ENCODE results near the gene SLC45A3.

The SLC45A3 gene

DNA sequence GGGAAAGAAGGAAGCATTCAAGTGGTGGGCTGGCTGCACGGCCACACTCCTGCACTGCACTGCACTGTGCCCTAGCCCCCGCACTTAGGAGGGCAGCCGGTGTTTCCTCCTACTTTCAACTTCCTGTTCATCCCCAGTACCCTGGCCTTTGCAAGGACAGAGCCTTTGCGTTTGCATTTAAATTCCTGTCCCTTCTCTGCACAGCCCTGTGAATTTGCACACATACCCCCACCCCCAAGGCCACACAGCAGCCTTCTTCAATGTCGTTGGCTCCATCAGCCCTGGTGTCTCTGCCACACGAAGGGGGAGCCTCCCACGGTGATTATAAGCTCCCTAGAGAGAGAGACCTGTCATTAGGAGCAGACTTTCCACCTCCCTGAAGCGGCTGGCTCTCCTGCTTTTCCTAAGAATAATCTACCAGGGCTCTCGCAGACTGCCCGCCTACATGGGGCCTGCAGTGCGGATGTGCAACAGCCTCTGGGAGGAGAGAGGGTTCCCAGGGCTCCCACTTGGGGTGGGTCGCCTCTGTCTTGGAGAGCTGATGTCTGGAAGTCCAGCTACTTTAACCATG is 13.2 kb upstream of the SLC45A3 start:
- TF ChIP-seq, protein P1, sequence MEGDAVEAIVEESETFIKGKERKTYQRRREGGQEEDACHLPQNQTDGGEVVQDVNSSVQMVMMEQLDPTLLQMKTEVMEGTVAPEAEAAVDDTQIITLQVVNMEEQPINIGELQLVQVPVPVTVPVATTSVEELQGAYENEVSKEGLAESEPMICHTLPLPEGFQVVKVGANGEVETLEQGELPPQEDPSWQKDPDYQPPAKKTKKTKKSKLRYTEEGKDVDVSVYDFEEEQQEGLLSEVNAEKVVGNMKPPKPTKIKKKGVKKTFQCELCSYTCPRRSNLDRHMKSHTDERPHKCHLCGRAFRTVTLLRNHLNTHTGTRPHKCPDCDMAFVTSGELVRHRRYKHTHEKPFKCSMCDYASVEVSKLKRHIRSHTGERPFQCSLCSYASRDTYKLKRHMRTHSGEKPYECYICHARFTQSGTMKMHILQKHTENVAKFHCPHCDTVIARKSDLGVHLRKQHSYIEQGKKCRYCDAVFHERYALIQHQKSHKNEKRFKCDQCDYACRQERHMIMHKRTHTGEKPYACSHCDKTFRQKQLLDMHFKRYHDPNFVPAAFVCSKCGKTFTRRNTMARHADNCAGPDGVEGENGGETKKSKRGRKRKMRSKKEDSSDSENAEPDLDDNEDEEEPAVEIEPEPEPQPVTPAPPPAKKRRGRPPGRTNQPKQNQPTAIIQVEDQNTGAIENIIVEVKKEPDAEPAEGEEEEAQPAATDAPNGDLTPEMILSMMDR (IDR thresholded peaks at IDR 0.05; ENCODE audit: low read length) = no peak
- TF ChIP-seq EZH2 (IDR thresholded peaks at IDR 0.05; ENCODE audit: borderline replicate concordance, low read length) = no peak
- H3K27ac ChIP-seq (ENCODE audit: low read depth, low read length, poor library complexity, severe bottlenecking) = no peak overlapping the region
- no peak overlapping the region for H2AFZ ChIP-seq (ENCODE audit: low read length)
- H3K9me2 ChIP-seq (ENCODE audit: low read depth, low read length) = no peaks in the 10 kb centered on the region
- H3K4me1 ChIP-seq (ENCODE audit: insufficient read depth, low read length, severe bottlenecking) = peaks cover 5% of the 10 kb centered on the region
- H3K79me2 ChIP-seq (ENCODE audit: insufficient read depth, low read length) = no peaks in the 10 kb centered on the region
- no peaks in the 10 kb centered on the region for H4K20me1 ChIP-seq (ENCODE audit: insufficient read depth, low read length)
- H3K27me3 ChIP-seq (ENCODE audit: insufficient read depth, low read length) = peaks cover 6% of the 10 kb centered on the region; the same call in 1 of the 2 replicates
- H3K4me3 ChIP-seq (ENCODE audit: low read depth, low read length, poor library complexity, severe bottlenecking) = no peak overlapping the region
- no peak overlapping the region for H3K4me2 ChIP-seq (ENCODE audit: low read length)
- H3K9me3 ChIP-seq (ENCODE audit: low read length) = no peaks in the 10 kb centered on the region
- H3K36me3 ChIP-seq (ENCODE audit: insufficient read depth, low read length) = no peaks in the 10 kb centered on the region
- no peaks in the 10 kb centered on the region for H3F3A ChIP-seq (ENCODE audit: insufficient read depth, low read length)
- no peak overlapping the region for H3K9ac ChIP-seq (ENCODE audit: low read length)

DNA sequence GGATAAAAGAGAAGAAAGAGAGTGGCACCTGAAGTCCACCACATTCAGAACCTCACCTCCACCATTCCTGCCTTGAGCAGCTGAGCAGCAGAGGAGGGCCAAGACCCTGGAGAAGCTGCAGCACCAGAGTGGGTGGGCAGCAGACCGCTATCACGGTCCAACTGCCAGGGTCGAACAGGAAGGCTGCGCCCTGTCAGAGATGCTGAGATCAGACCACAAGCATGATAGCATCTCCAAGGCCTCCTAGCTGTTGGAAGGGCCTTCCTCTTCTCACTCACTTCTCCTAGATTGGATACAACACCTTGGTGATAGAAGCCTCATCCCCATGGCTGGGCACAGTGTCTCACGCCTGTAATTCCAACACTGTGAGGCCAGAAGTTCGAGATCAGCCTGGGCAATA is 12.1 kb upstream of the SLC45A3 start:
- no peaks in the 10 kb centered on the region for H4K20me1 ChIP-seq (ENCODE audit: insufficient read depth, low read length)
- H3K9me2 ChIP-seq (ENCODE audit: low read depth, low read length) = no peaks in the 10 kb centered on the region
- no peaks in the 10 kb centered on the region for H3K36me3 ChIP-seq (ENCODE audit: insufficient read depth, low read length)
- H3K4me1 ChIP-seq (ENCODE audit: insufficient read depth, low read length, severe bottlenecking) = peaks cover 5% of the 10 kb centered on the region
- H3F3A ChIP-seq (ENCODE audit: insufficient read depth, low read length) = no peaks in the 10 kb centered on the region
- H3K4me3 ChIP-seq (ENCODE audit: low read depth, low read length, poor library complexity, severe bottlenecking) = no peak overlapping the region
- peaks cover 6% of the 10 kb centered on the region; the same call in 1 of the 2 replicates for H3K27me3 ChIP-seq (ENCODE audit: insufficient read depth, low read length)
- H3K9me3 ChIP-seq (ENCODE audit: low read length) = no peaks in the 10 kb centered on the region
- no peak overlapping the region for H3K4me2 ChIP-seq (ENCODE audit: low read length)
- H3K79me2 ChIP-seq (ENCODE audit: insufficient read depth, low read length) = no peaks in the 10 kb centered on the region
- H3K27ac ChIP-seq (ENCODE audit: low read depth, low read length, poor library complexity, severe bottlenecking) = no peak overlapping the region
- TF ChIP-seq, protein P1 (IDR thresholded peaks at IDR 0.05; ENCODE audit: low read length) = no peak
- TF ChIP-seq EZH2 (IDR thresholded peaks at IDR 0.05; ENCODE audit: borderline replicate concordance, low read length) = no peak
- H2AFZ ChIP-seq (ENCODE audit: low read length) = no peak overlapping the region
- H3K9ac ChIP-seq (ENCODE audit: low read length) = no peak overlapping the region

DNA sequence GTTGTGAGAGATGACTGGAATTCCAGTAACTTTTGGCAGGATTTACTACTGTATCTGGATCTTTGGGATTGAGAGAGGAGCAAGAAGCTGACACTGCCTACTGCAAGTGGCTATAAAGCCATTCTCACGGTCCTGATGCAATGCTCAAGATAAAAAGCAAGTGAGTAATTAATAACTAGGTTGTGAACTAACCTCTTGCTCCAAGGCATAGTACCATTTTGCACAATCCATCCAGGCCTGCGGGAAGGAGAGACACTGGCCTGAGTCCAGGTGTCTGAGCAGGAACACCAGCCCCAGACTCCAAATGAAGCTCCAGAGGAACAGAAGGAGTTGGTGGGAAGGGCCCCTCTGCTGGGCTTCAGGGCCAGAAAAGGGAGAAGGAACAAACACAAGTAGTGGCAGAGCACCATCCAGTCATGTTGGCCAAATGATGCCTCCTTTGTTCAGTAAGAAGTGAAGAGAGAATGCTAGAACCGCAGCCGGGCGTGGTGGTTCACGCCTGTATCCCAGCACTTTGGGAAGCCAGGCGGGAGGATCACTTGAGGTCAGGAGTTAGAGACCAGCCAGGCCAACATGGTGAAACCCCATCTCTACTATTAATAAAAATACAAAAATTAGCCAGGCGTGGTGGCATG is 9.9 kb upstream of the SLC45A3 start:
- H3K9me2 ChIP-seq (ENCODE audit: low read depth, low read length) = no peaks in the 10 kb centered on the region
- no peaks in the 10 kb centered on the region for H3F3A ChIP-seq (ENCODE audit: insufficient read depth, low read length)
- peaks cover 6% of the 10 kb centered on the region; the same call in 1 of the 2 replicates for H3K27me3 ChIP-seq (ENCODE audit: insufficient read depth, low read length)
- H3K79me2 ChIP-seq (ENCODE audit: insufficient read depth, low read length) = no peaks in the 10 kb centered on the region
- H3K36me3 ChIP-seq (ENCODE audit: insufficient read depth, low read length) = no peaks in the 10 kb centered on the region
- H3K27ac ChIP-seq (ENCODE audit: low read depth, low read length, poor library complexity, severe bottlenecking) = no peak overlapping the region
- no peak overlapping the region for H2AFZ ChIP-seq (ENCODE audit: low read length)
- H3K9ac ChIP-seq (ENCODE audit: low read length) = no peak overlapping the region
- no peaks in the 10 kb centered on the region for H3K9me3 ChIP-seq (ENCODE audit: low read length)
- no peak overlapping the region for H3K4me3 ChIP-seq (ENCODE audit: low read depth, low read length, poor library complexity, severe bottlenecking)
- no peak overlapping the region for H3K4me2 ChIP-seq (ENCODE audit: low read length)
- H4K20me1 ChIP-seq (ENCODE audit: insufficient read depth, low read length) = no peaks in the 10 kb centered on the region
- no peak for TF ChIP-seq EZH2 (IDR thresholded peaks at IDR 0.05; ENCODE audit: borderline replicate concordance, low read length)
- TF ChIP-seq, protein P1 (IDR thresholded peaks at IDR 0.05; ENCODE audit: low read length) = no peak
- peaks cover 5% of the 10 kb centered on the region for H3K4me1 ChIP-seq (ENCODE audit: insufficient read depth, low read length, severe bottlenecking)

Measured in OCI-LY1 (cell line).